Endothelial cell of umbilical vein (primary cell): Measurements from ENCODE around the gene MAPK1IP1L. TPM values are rescaled to one million over a fixed set of nuclear protein-coding genes. Genes with fewer than 3 reads are reported as not detected.

Source experiments
- BruUV-seq: library from RNA; stranded (reverse); fragments of 400-500 nt; replicated peaks from 2 replicates; lab custom pipeline; 2021; lab: Mats Ljungman, UMichigan
- CTCF ChIA-PET: fragments of 300-600, 350-600 bp; sonication (Branson Sonifier 250); formaldehyde crosslinking; loops from one replicate; lab custom pipeline; 2021; ENCODE audit warnings: antibody characterized with exemption, inconsistent platforms; lab: Charles Lee
- POLR2A ChIA-PET: fragments of 300-600, 350-600 bp; sonication (Branson Sonifier 250); formaldehyde crosslinking; loops from one replicate; lab custom pipeline; 2021; ENCODE audit warnings: antibody characterized with exemption, inconsistent platforms; lab: Charles Lee
- DNase-seq: peaks from one replicate; pipeline ENCODE4 v3.0.0-alpha.2; 2011; ENCODE audit warnings: low read depth, low spot score
- FAIRE-seq: peaks from 2 replicates; lab custom pipeline; 2011; peaks lifted over from hg19 to GRCh38; lab: Jason Lieb, UNC
- H2AFZ ChIP-seq: 2 replicates; pipeline ENCODE4 v1.6.0; 2012; ENCODE audit warnings: low read depth, low read length, control low read depth, inconsistent platforms
- H3K27ac ChIP-seq: 2 replicates; pipeline ENCODE4 v1.5.1; 2011; ENCODE audit warnings: low read depth, mild to moderate bottlenecking, control low read depth, low read length, moderate library complexity; ENCODE audit not compliant: insufficient read depth
- H3K27me3 ChIP-seq, 2 experiments: 2 replicates each; pipeline versions ENCODE4 v1.6.0 to v1.6.1; 2011; ENCODE audit warnings: low read length in 2 of 2, mixed read lengths in 1 of 2; ENCODE audit not compliant: control insufficient read depth in 2 of 2, insufficient read depth in 2 of 2
- H3K36me3 ChIP-seq, 2 experiments: 2 replicates in 1 of 2; 3 replicates in 1 of 2; pipeline ENCODE4 v1.5.1; 2011; ENCODE audit warnings: low read length in 2 of 2, mild to moderate bottlenecking in 1 of 2, moderate library complexity in 1 of 2; ENCODE audit not compliant: control insufficient read depth in 2 of 2, insufficient read depth in 2 of 2; ENCODE audit errors: extremely low read depth in 1 of 2
- H3K4me1 ChIP-seq: 3 replicates; pipeline ENCODE4 v1.5.1; 2011; ENCODE audit warnings: mild to moderate bottlenecking, low read length; ENCODE audit not compliant: control insufficient read depth, insufficient read depth; ENCODE audit errors: extremely low read depth
- H3K4me2 ChIP-seq: 2 replicates; pipeline ENCODE4 v1.6.1; 2011; ENCODE audit warnings: low read length, control low read depth, mixed read lengths; ENCODE audit not compliant: insufficient read depth
- H3K4me3 ChIP-seq, 3 experiments: fragments of 200-600 bp in 1 of 3; sonication (generic), shearing (Covaris generic) in 1 of 3; replicated peaks in 1 of 3; 2 replicates each; pipeline ENCODE4 v1.5.1; 2011 to 2016; ENCODE audit warnings: control low read depth in 3 of 3, low read length in 3 of 3, mild to moderate bottlenecking in 2 of 3, inconsistent platforms in 1 of 3, low read depth in 1 of 3, moderate library complexity in 1 of 3; ENCODE audit not compliant: insufficient read depth in 1 of 3
- H3K79me2 ChIP-seq: 2 replicates; pipeline ENCODE4 v1.6.0; 2012; ENCODE audit warnings: low read length, inconsistent platforms; ENCODE audit not compliant: control insufficient read depth, insufficient read depth
- H3K9ac ChIP-seq: replicated peaks from 2 replicates; pipeline ENCODE3; 2011; ENCODE audit warnings: low read length, control low read depth; ENCODE audit not compliant: insufficient read depth; ENCODE audit errors: extremely low read depth
- H3K9me1 ChIP-seq: replicated peaks from 3 replicates; pipeline ENCODE4 v1.6.0; 2011; ENCODE audit warnings: mild to moderate bottlenecking, low read length; ENCODE audit not compliant: control insufficient read depth, insufficient read depth; ENCODE audit errors: extremely low read depth
- H3K9me3 ChIP-seq: replicated peaks from 2 replicates; pipeline ENCODE4 v1.5.1; 2012; ENCODE audit warnings: low read length, inconsistent platforms; ENCODE audit not compliant: control insufficient read depth, insufficient read depth
- H4K20me1 ChIP-seq: replicated peaks from 2 replicates; pipeline ENCODE3; 2011; ENCODE audit warnings: mild to moderate bottlenecking, low read length; ENCODE audit not compliant: control insufficient read depth, insufficient read depth; ENCODE audit errors: extremely low read depth
- CTCF ChIP-seq, 2 donors: IDR thresholded peaks; 1 replicate in 1 of 2; 2 replicates in 1 of 2; pipeline ENCODE4 v1.5.1; 2011; ENCODE audit warnings: low read length in 2 of 2, mild to moderate bottlenecking in 2 of 2, moderate library complexity in 2 of 2, control low read depth in 1 of 2, inconsistent platforms in 1 of 2, low read depth in 1 of 2; ENCODE audit not compliant: insufficient read depth in 1 of 2; ENCODE audit errors: extremely low read depth in 1 of 2
- EZH2 ChIP-seq: IDR thresholded peaks from 2 replicates; pipeline ENCODE4 v1.6.1; 2012; ENCODE audit warnings: borderline replicate concordance, low read depth, mild to moderate bottlenecking, moderate library complexity, low read length, inconsistent platforms; ENCODE audit not compliant: severe bottlenecking
- FOS ChIP-seq: IDR thresholded peaks from 2 replicates; pipeline ENCODE4 v1.6.1; 2011; ENCODE audit warnings: mild to moderate bottlenecking, low read length, moderate library complexity, borderline replicate concordance; ENCODE audit not compliant: insufficient read depth
- GATA2 ChIP-seq: IDR thresholded peaks from 2 replicates; pipeline ENCODE4 v1.7.0; 2011; ENCODE audit warnings: low read depth, mild to moderate bottlenecking, moderate library complexity, mixed read lengths, low read length; ENCODE audit not compliant: insufficient read length, insufficient read depth
- JUN ChIP-seq: IDR thresholded peaks from 2 replicates; pipeline ENCODE4 v1.6.1; 2011; ENCODE audit warnings: borderline replicate concordance, low read depth; ENCODE audit not compliant: insufficient read length, insufficient read depth
- MAX ChIP-seq: IDR thresholded peaks from 2 replicates; pipeline ENCODE4 v1.6.1; 2011; ENCODE audit not compliant: insufficient read depth, insufficient read length
- MYC ChIP-seq: IDR thresholded peaks from one replicate; pipeline ENCODE4 v1.6.1; 2011; ENCODE audit warnings: mild to moderate bottlenecking, low read depth, low read length
- POLR2A ChIP-seq: IDR thresholded peaks from 2 replicates; pipeline ENCODE4 v1.6.1; 2012; ENCODE audit warnings: low read depth, mild to moderate bottlenecking, control low read depth, low read length
- POLR2AphosphoS5 ChIP-seq: IDR thresholded peaks from 2 replicates; pipeline ENCODE4 v1.6.1; 2012; ENCODE audit warnings: low read depth, mild to moderate bottlenecking, control low read depth, low read length, moderate library complexity; ENCODE audit not compliant: insufficient read depth
- dilution Hi-C: fragments of 300-500 bp; cut with MboI; formaldehyde crosslinking; loops from one replicate; pipeline ENCODE4 v1.15.0; 2019; ENCODE audit warnings: low sequenced_read_pairs; ENCODE audit not compliant: extremely low pct_ligation_motif_present
- intact Hi-C: fragments of 100-400 bp; cut with micrococcal nuclease; formaldehyde crosslinking; loops from one replicate; pipeline ENCODE4 v1.10.0; 2022
- polyA plus RNA-seq, 4 experiments: library from polyadenylated mRNA; depleted of rRNA in 3 of 4; stranded (reverse) in 3 of 4; unstranded in 1 of 4; fragments of >200 nt; gene quantifications; 2 replicates each; pipeline versions ENCODE4 v1.2.1 to v1.2.3, GENCODE V29; 2011 to 2012; ENCODE audit warnings: missing spikeins in 1 of 4
- total RNA-seq: library from RNA; stranded (reverse); gene quantifications from 2 replicates; pipeline ENCODE4 v1.2.3, GENCODE V29; 2021

Gene MAPK1IP1L
- total and polyA plus RNA-seq, 2 donors (not counting 3 experiments of a cell fraction or from before 2014, with no cell fraction given): 129 to 208 TPM

- POLR2A ChIA-PET: interaction anchor here (1.1 kb wide), 1 partner anchor 11 kb away, joined by 3 read pairs; no protein-coding TSS in a partner anchor
- CTCF ChIA-PET: interaction anchor here (0.6 to 2.3 kb wide), 8 partner anchors 11 to 42 kb away, joined by 3 to 13 read pairs (median 5); no protein-coding TSS in a partner anchor
These were observed 67.3 kb downstream of the MAPK1IP1L start for GRCh38 chr14:55118761-55119160.

More at GRCh38 chr14:55118761-55119160, 67.3 kb downstream of the MAPK1IP1L start:
- DNase-seq: peak; percentile 56
- dilution Hi-C loops (no loop called here), intact Hi-C loops (no loop called here)
- Histone ChIP-seq H3K27me3 (no peaks in the 10 kb centered on the region), H2AFZ (peak overlapping the region; percentile 46), H3K36me3 (no peaks in the 10 kb centered on the region), H3K9me3 (no peaks in the 10 kb centered on the region), H4K20me1 (no peaks in the 10 kb centered on the region), H3K4me1 (no peaks in the 10 kb centered on the region), H3K79me2 (no peaks in the 10 kb centered on the region), H3K9ac (no peak overlapping the region), H3K4me2 (no peak overlapping the region), H3K9me1 (no peaks in the 10 kb centered on the region), H3K27ac (no peak overlapping the region), H3K4me3 (no peak overlapping the region)
- TF ChIP-seq POLR2AphosphoS5 (no peak), GATA2 (no peak), CTCF (IDR thresholded peaks at IDR 0.05; ENCODE audit: extremely low read depth in 1 of 2, insufficient read depth in 1 of 2, low read depth in 1 of 2, low read length in 2 of 2) (no peak), EZH2 (no peak), MAX (no peak), FOS (no peak), POLR2A (no peak), MYC (no peak), JUN (no peak)
- peak; percentile 8 for FAIRE-seq
- no TSS peak for BruUV-seq

Other genes with a start within 250 kb of the MAPK1IP1L start
- 4.6 and 5.0 TPM in 2 replicates for gene GCH1, start 148.8 kb upstream of the MAPK1IP1L start, total RNA-seq
- 2.8 and 3.6 TPM in 2 replicates for gene GCH1, start 148.8 kb upstream of the MAPK1IP1L start, polyA plus RNA-seq
- gene WDHD1, start 24.5 kb upstream of the MAPK1IP1L start, total RNA-seq: 22.5 TPM in 2 replicates
- 2.1 and 3.1 TPM in 2 replicates for gene WDHD1, start 24.5 kb upstream of the MAPK1IP1L start, polyA plus RNA-seq
- gene SOCS4, start 24.4 kb upstream of the MAPK1IP1L start, total RNA-seq: 26.7 and 28.7 TPM in 2 replicates
- gene SOCS4, start 24.4 kb upstream of the MAPK1IP1L start, polyA plus RNA-seq: 3.6 and 6.4 TPM in 2 replicates
- gene LGALS3, start 77.6 kb downstream of the MAPK1IP1L start, total RNA-seq: 27.8 and 33.8 TPM in 2 replicates
- 55.1 and 68.1 TPM in 2 replicates for gene LGALS3, start 77.6 kb downstream of the MAPK1IP1L start, polyA plus RNA-seq
- 83.2 and 83.5 TPM in 2 replicates for gene DLGAP5, start 139.9 kb downstream of the MAPK1IP1L start, total RNA-seq
- 5.4 and 8.3 TPM in 2 replicates for gene DLGAP5, start 139.9 kb downstream of the MAPK1IP1L start, polyA plus RNA-seq
- gene FBXO34, start 219.8 kb downstream of the MAPK1IP1L start, total RNA-seq: 14.2 and 16.5 TPM in 2 replicates
- 6.8 and 8.5 TPM in 2 replicates for gene FBXO34, start 219.8 kb downstream of the MAPK1IP1L start, polyA plus RNA-seq